ENCODE results near the gene SEH1L.

The SEH1L gene

GRCh38 chr18:13036622-13037320, 89.0 kb downstream of the SEH1L start:
- no peak for DNase-seq (ENCODE audit: low spot score)

Measured in left forelimb (tissue), 1 donor.